Prostate gland (tissue), 2 donors: ENCODE measurements around the gene NFYC.

Experiments used
- POLR2AphosphoS5 ChIP-seq: sonication (generic); formaldehyde crosslinking; IDR thresholded peaks from one replicate; pipeline ENCODE4 v1.6.1; 2017; ENCODE audit warnings: antibody characterized with exemption
- TF ChIP-seq, protein P1 (sequence below), 4 experiments: fragments of 200-600 bp in 2 of 4; fragments of 450-650 bp in 2 of 4; sonication (generic) in 2 of 4; IDR thresholded peaks; 1 replicate in 3 of 4; 2 replicates in 1 of 4; pipeline ENCODE4 v1.5.1; 2016 to 2019; ENCODE audit warnings: antibody characterized with exemption in 4 of 4, mild to moderate bottlenecking in 2 of 4, moderate library complexity in 2 of 4

GRCh38 chr1:40687059-40687458, 4.4 kb upstream of the NFYC start:
- no peak for TF ChIP-seq POLR2AphosphoS5
- TF ChIP-seq, protein P1, sequence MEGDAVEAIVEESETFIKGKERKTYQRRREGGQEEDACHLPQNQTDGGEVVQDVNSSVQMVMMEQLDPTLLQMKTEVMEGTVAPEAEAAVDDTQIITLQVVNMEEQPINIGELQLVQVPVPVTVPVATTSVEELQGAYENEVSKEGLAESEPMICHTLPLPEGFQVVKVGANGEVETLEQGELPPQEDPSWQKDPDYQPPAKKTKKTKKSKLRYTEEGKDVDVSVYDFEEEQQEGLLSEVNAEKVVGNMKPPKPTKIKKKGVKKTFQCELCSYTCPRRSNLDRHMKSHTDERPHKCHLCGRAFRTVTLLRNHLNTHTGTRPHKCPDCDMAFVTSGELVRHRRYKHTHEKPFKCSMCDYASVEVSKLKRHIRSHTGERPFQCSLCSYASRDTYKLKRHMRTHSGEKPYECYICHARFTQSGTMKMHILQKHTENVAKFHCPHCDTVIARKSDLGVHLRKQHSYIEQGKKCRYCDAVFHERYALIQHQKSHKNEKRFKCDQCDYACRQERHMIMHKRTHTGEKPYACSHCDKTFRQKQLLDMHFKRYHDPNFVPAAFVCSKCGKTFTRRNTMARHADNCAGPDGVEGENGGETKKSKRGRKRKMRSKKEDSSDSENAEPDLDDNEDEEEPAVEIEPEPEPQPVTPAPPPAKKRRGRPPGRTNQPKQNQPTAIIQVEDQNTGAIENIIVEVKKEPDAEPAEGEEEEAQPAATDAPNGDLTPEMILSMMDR (IDR thresholded peaks at IDR 0.05) = no peak
